HepG2 (cell line): ENCODE data around the gene CDK5RAP2. TPM values are rescaled to one million over a fixed set of nuclear protein-coding genes. Genes with fewer than 3 reads are reported as not detected.

ENCODE experiments used
- ATAC-seq: fragments of 200-7000 bp; cut with Tn5 transposase; 3 replicates; pipeline ENCODE4 v1.9.1; 2020; ENCODE audit warnings: mild to moderate bottlenecking, moderate library complexity
- BruUV-seq: library from RNA; stranded (reverse); fragments of 400-500 nt; replicated peaks from 2 replicates; lab custom pipeline; 2021; lab: Mats Ljungman, UMichigan
- CTCF ChIA-PET: fragments of 300-600 bp; formaldehyde crosslinking; extraction: SDS; loops from one replicate; lab custom pipeline; 2021; ENCODE audit warnings: low total read pairs, inconsistent platforms, low intra/inter-chr PET ratio; lab: Yijun Ruan, JAX
- POLR2A ChIA-PET: fragments of 350-600 bp; sonication (Branson Sonifier 250); formaldehyde crosslinking; loops from one replicate; lab custom pipeline; 2020; ENCODE audit warnings: antibody characterized with exemption, inconsistent platforms; lab: Yijun Ruan, JAX
- DNase-seq: peaks from one replicate; pipeline ENCODE4 v3.0.0-alpha.2; 2015; ENCODE audit warnings: low spot score
- FAIRE-seq: peaks from 3 replicates; lab custom pipeline; 2011; peaks lifted over from hg19 to GRCh38; lab: Jason Lieb, UNC
- H2AFZ ChIP-seq: one replicate; pipeline ENCODE4 v1.6.1; 2011; ENCODE audit warnings: low read length, inconsistent platforms
- H3K27ac ChIP-seq: fragments of 300-600 bp; 3 replicates; pipeline ENCODE4 v1.8.0; 2011; ENCODE audit warnings: mixed run types, mild to moderate bottlenecking, mixed read lengths, low read length, inconsistent platforms; ENCODE audit not compliant: insufficient read depth; ENCODE audit errors: extremely low read length
- H3K27me3 ChIP-seq, 2 experiments: fragments of 200-600 bp in 1 of 2; 2 replicates in 1 of 2; 3 replicates in 1 of 2; pipeline versions ENCODE4 v1.6.0 to v1.8.0; 2011; ENCODE audit warnings: low read length in 2 of 2, mild to moderate bottlenecking in 2 of 2, moderate library complexity in 2 of 2, inconsistent platforms in 1 of 2; ENCODE audit not compliant: insufficient read depth in 2 of 2, control insufficient read depth in 1 of 2
- H3K36me3 ChIP-seq, 2 experiments: fragments of 200-600 bp in 1 of 2; replicated peaks in 1 of 2; 2 replicates in 1 of 2; 3 replicates in 1 of 2; pipeline versions ENCODE4 v1.5.1 to v1.8.0; 2011; ENCODE audit warnings: low read length in 2 of 2, inconsistent platforms in 1 of 2; ENCODE audit not compliant: insufficient read depth in 2 of 2, control insufficient read depth in 1 of 2
- H3K4me1 ChIP-seq: 2 replicates; pipeline ENCODE4 v1.5.1; 2012; ENCODE audit warnings: low read length, inconsistent platforms; ENCODE audit not compliant: insufficient read depth
- H3K4me2 ChIP-seq: 2 replicates; pipeline ENCODE4 v1.6.0; 2011; ENCODE audit warnings: low read depth, low read length, inconsistent platforms
- H3K4me3 ChIP-seq, 3 experiments: fragments of 200-600 bp in 1 of 3; sonication (generic), shearing (Covaris generic) in 1 of 3; replicated peaks in 1 of 3; 2 replicates each; pipeline ENCODE4 v1.5.1; 2011 to 2016; ENCODE audit warnings: low read length in 3 of 3, inconsistent platforms in 2 of 3, low read depth in 2 of 3, mild to moderate bottlenecking in 2 of 3, control low read depth in 1 of 3, mixed read lengths in 1 of 3; ENCODE audit not compliant: insufficient read depth in 1 of 3
- H3K79me2 ChIP-seq: one replicate; pipeline ENCODE4 v1.6.1; 2011; ENCODE audit warnings: low read length, inconsistent platforms; ENCODE audit not compliant: insufficient read depth
- H3K9ac ChIP-seq: 2 replicates; pipeline ENCODE4 v1.6.0; 2011; ENCODE audit warnings: mild to moderate bottlenecking, low read depth, low read length, inconsistent platforms; ENCODE audit not compliant: insufficient read depth
- H3K9me3 ChIP-seq: 2 replicates; pipeline ENCODE4 v1.5.1; 2012; ENCODE audit warnings: mild to moderate bottlenecking, low read length
- H4K20me1 ChIP-seq: 2 replicates; pipeline ENCODE4 v1.6.0; 2011; ENCODE audit warnings: inconsistent platforms, mild to moderate bottlenecking, low read length, moderate library complexity; ENCODE audit not compliant: insufficient read depth
- BRCA1 ChIP-seq: sonication (generic); formaldehyde crosslinking; IDR thresholded peaks from 2 replicates; pipeline ENCODE4 v1.4.0; 2020; ENCODE audit warnings: missing genetic modification reagents
- CSRNP1 ChIP-seq: sonication (generic); formaldehyde crosslinking; IDR thresholded peaks from 2 replicates; pipeline ENCODE4 v1.8.1; 2023; ENCODE audit warnings: mild to moderate bottlenecking, missing genetic modification reagents
- ETS1 ChIP-seq: sonication (generic); formaldehyde crosslinking; IDR thresholded peaks from 2 replicates; pipeline ENCODE4 v1.4.0; 2020; ENCODE audit warnings: missing genetic modification reagents
- HNRNPLL ChIP-seq: fragments of 200-400 bp; formaldehyde crosslinking; IDR thresholded peaks from 2 replicates; pipeline ENCODE4 v1.6.1; 2017; ENCODE audit warnings: mild to moderate bottlenecking, low read depth, low read length; ENCODE audit not compliant: poor library complexity, severe bottlenecking
- LCORL ChIP-seq, 2 experiments: fragments of 450-650 bp in 1 of 2; sonication (generic) in 1 of 2; formaldehyde crosslinking in 1 of 2; IDR thresholded peaks; 2 replicates each; pipeline versions ENCODE4 v1.5.0 to v1.6.1; 2017 to 2020; ENCODE audit warnings: antibody characterized with exemption in 1 of 2, missing genetic modification reagents in 1 of 2
- RAD51 ChIP-seq: fragments of 450-650 bp; IDR thresholded peaks from 2 replicates; pipeline ENCODE4 v1.6.1; 2016; ENCODE audit warnings: borderline replicate concordance
- SIN3B ChIP-seq: fragments of 150-350 bp; IDR thresholded peaks from 2 replicates; pipeline ENCODE4 v1.6.1; 2014; ENCODE audit warnings: low read length
- ZNF207 ChIP-seq: fragments of 450-650 bp; IDR thresholded peaks from 2 replicates; pipeline ENCODE4 v1.6.1; 2016; ENCODE audit warnings: antibody characterized with exemption, borderline replicate concordance
- ZNF232 ChIP-seq: sonication (generic); formaldehyde crosslinking; IDR thresholded peaks from 2 replicates; pipeline ENCODE4 v1.4.0; 2020; ENCODE audit warnings: missing genetic modification reagents, borderline replicate concordance
- ZNF292 ChIP-seq: sonication (generic); formaldehyde crosslinking; IDR thresholded peaks from 2 replicates; pipeline ENCODE4 v1.8.1; 2022; ENCODE audit warnings: mild to moderate bottlenecking, low read depth, missing genetic modification reagents, borderline replicate concordance
- ZNF335 ChIP-seq: sonication (generic); formaldehyde crosslinking; IDR thresholded peaks from 2 replicates; pipeline ENCODE4 v1.4.0; 2020; ENCODE audit warnings: missing genetic modification reagents
- ZNF33A ChIP-seq: sonication (generic); formaldehyde crosslinking; IDR thresholded peaks from 2 replicates; pipeline ENCODE4 v1.5.1; 2020; ENCODE audit warnings: missing genetic modification reagents, mild to moderate bottlenecking, moderate library complexity, borderline replicate concordance
- ZNF598 ChIP-seq: sonication (generic); formaldehyde crosslinking; IDR thresholded peaks from 2 replicates; pipeline ENCODE4 v1.5.1; 2020; ENCODE audit warnings: mild to moderate bottlenecking, missing genetic modification reagents, borderline replicate concordance
- ZNF780A ChIP-seq: sonication (generic); formaldehyde crosslinking; IDR thresholded peaks from 2 replicates; pipeline ENCODE4 v1.8.0; 2022; ENCODE audit warnings: mild to moderate bottlenecking, missing genetic modification reagents, moderate library complexity
- ZSCAN21 ChIP-seq: sonication (generic); formaldehyde crosslinking; IDR thresholded peaks from 2 replicates; pipeline ENCODE4 v1.8.0; 2022; ENCODE audit warnings: mild to moderate bottlenecking, missing genetic modification reagents, moderate library complexity, borderline replicate concordance
- WGBS: methylation state at CpG from one replicate; pipeline ENCODE4 v1.1.6; 2017; ENCODE audit warnings: low lambda C conversion rate; 5-methylcytosine and 5-hydroxymethylcytosine counted together
- in situ Hi-C: cut with HindIII; loops from 2 replicates; pipeline ENCODE4 v1.10.0; 2017; ENCODE audit warnings: low pct_unique_long_range_greater_than_20kb; ENCODE audit not compliant: extremely low pct_ligation_motif_present
- intact Hi-C: fragments of 100-400 bp; cut with micrococcal nuclease; formaldehyde crosslinking; loops from one replicate; pipeline ENCODE4 v1.10.0; 2022; ENCODE audit not compliant: unreplicated experiment
- polyA plus RNA-seq, 8 experiments: library from polyadenylated mRNA; depleted of rRNA in 3 of 8; stranded (reverse) in 7 of 8; unstranded in 1 of 8; fragments of >200 nt; fragmentation: Illumina TruSeq in 4 of 8; extraction: Trizol in 4 of 8; gene quantifications; 2 replicates each; pipeline versions ENCODE4 v1.2.1 to v1.2.3, GENCODE V29; 2011 to 2016; ENCODE audit warnings: low read depth in 4 of 8, missing spikeins in 1 of 8, mixed read lengths in 1 of 8; ENCODE audit not compliant: insufficient read depth in 1 of 8
- total RNA-seq, 5 experiments: library from RNA; depleted of rRNA; stranded (reverse); fragments of >200 nt; fragmentation: Illumina TruSeq; extraction: Trizol; gene quantifications; 2 replicates each; pipeline ENCODE4 v1.2.3, GENCODE V29; 2016; ENCODE audit warnings: low read depth in 1 of 5

The CDK5RAP2 gene
- total and polyA plus RNA-seq, 2 of the 13 experiments (the other 11 are each of a cell fraction or from before 2014, with no cell fraction given): 31.8 to 42.2 TPM

- TF ChIP-seq CSRNP1 (CRISPR knock-in tag): no peak
- no peak for TF ChIP-seq ZNF335 (CRISPR knock-in tag)
- TF ChIP-seq, all 625 proteins: peak for 6
These were observed 191.7 kb downstream of the CDK5RAP2 start (continued) for GRCh38 chr9:120388003-120388855.

GRCh38 chr9:120387257-120388002 lies 192.5 kb downstream of the CDK5RAP2 start:
- CTCF ChIA-PET: interaction anchor here (0.8 kb wide), 1 partner anchor 21 kb away, joined by 3 read pairs; no protein-coding TSS in a partner anchor
- no peaks in the 10 kb centered on the region for H4K20me1 ChIP-seq
- peak overlapping the region; percentile 94 for H3K27ac ChIP-seq
- TF ChIP-seq ZNF780A (CRISPR knock-in tag) (no peak), BRCA1 (CRISPR knock-in tag) (no peak), ZNF33A (CRISPR knock-in tag) (no peak), ZNF598 (CRISPR knock-in tag) (no peak), LCORL (IDR thresholded peaks at IDR 0.05) (no peak), LCORL (CRISPR knock-in tag; IDR thresholded peaks at IDR 0.05) (no peak), ZNF207 (no peak), SIN3B (no peak), ZNF292 (CRISPR knock-in tag) (no peak), ETS1 (no peak), HNRNPLL (no peak), RAD51 (no peak), ZSCAN21 (CRISPR knock-in tag) (no peak), ZNF232 (CRISPR knock-in tag) (no peak)

More at GRCh38 chr9:120387257-120388002, 192.5 kb downstream of the CDK5RAP2 start:
- H3K9ac ChIP-seq: peak overlapping the region; percentile 33
- H3K4me3 ChIP-seq: no peak overlapping the region
- no TSS peak for BruUV-seq
- ATAC-seq: peak; percentile 27
- no peak overlapping the region for H2AFZ ChIP-seq
- 53% methylated on average over 8 of the region's 14 CpGs for WGBS
- H3K79me2 ChIP-seq: no peaks in the 10 kb centered on the region
- H3K4me1 ChIP-seq: peaks cover 98% of the 10 kb centered on the region
- in situ Hi-C loops: no loop called here
- no peaks in the 10 kb centered on the region for H3K27me3 ChIP-seq
- DNase-seq: peak; percentile 80
- POLR2A ChIA-PET: interaction anchor here (1.2 to 2.3 kb wide), 4 partner anchors 16 to 184 kb away, joined by 5 to 16 read pairs (median 6); no protein-coding TSS in a partner anchor
- no peaks in the 10 kb centered on the region for H3K9me3 ChIP-seq
- FAIRE-seq: peak; percentile 85
- H3K4me2 ChIP-seq: peak overlapping the region; percentile 70
- peaks cover 4 to 32% of the 10 kb centered on the region in 2 experiments for H3K36me3 ChIP-seq
- intact Hi-C loops: no loop called here
